Fibroblast of mammary gland (primary cell): ENCODE measurements around the gene MORC2.

Experiments used
- DNase-seq: peaks from one replicate; pipeline ENCODE4 v3.0.0-alpha.2; 2010; ENCODE audit warnings: low read depth
- H3K4me3 ChIP-seq: 2 replicates; pipeline ENCODE4 v1.5.1; 2011; ENCODE audit warnings: low read depth, mild to moderate bottlenecking, low read length, moderate library complexity; ENCODE audit not compliant: control insufficient read depth
- CTCF ChIP-seq: conservative IDR thresholded peaks from 2 replicates; pipeline ENCODE4 v1.5.1; 2011; ENCODE audit warnings: low read depth, low read length, inconsistent platforms; ENCODE audit not compliant: control insufficient read depth, insufficient read depth

The MORC2 gene

GRCh38 chr22:30978304-30978962 lies 9.9 kb upstream of the MORC2 start:
- H3K4me3 ChIP-seq, result no peak overlapping the region
- DNase-seq, result no peak
- no peak for TF ChIP-seq CTCF

GRCh38 chr22:30970356-30970746 lies 1.8 kb upstream of the MORC2 start:
- H3K4me3 ChIP-seq, result peak overlapping the region; percentile 81
- no peak for DNase-seq
- TF ChIP-seq CTCF, result no peak

GRCh38 chr22:30969532-30970355 lies 1.2 kb upstream of the MORC2 start:
- DNase-seq, result peak; percentile 44
- no peak for TF ChIP-seq CTCF
- peak overlapping the region; percentile 81 for H3K4me3 ChIP-seq

GRCh38 chr22:30968924-30969531 lies 454 bp upstream of the MORC2 start, which contains the start of gene TUG1:
TSS of gene TUG1 (plus strand) at chr22:30969265.
- peak; percentile 97 for DNase-seq
- TF ChIP-seq CTCF, result no peak
- peak within 1 kb of the TSS; percentile 81 for H3K4me3 ChIP-seq

GRCh38 chr22:30964858-30965257 lies 3.7 kb downstream of the MORC2 start:
- no peak for DNase-seq
- no peak for TF ChIP-seq CTCF
- H3K4me3 ChIP-seq, result no peak overlapping the region

- TF ChIP-seq CTCF, result no peak
- H3K4me3 ChIP-seq, result no peak overlapping the region
- no peak for DNase-seq
These were observed 13.4 kb downstream of the MORC2 start for GRCh38 chr22:30955153-30955552.
